Measurements from ENCODE around the gene IQCF5. TPM values are rescaled to one million over a fixed set of nuclear protein-coding genes. Genes with fewer than 3 reads are reported as not detected.
"Not testable (repeated sequence)": the region's sequence is repeated elsewhere in the genome, so short reads cannot be mapped to it uniquely, and the experiment has no call there.

IQCF5 gene
- total RNA-seq, 1 donor from 2014 or later, result not detected

GRCh38 chr3:51869304-51869703 is 6.1 kb downstream of the IQCF5 start:
- H3K36me3 ChIP-seq (ENCODE audit: insufficient read depth, low read length), result no peaks in the 10 kb centered on the region
- H3K9ac ChIP-seq (ENCODE audit: low read length), result no peak overlapping the region
- Mint-ChIP-seq H3K9me3 (ENCODE audit: unreplicated experiment) (peaks cover 5% of the 10 kb centered on the region), H3K4me3 (ENCODE audit: unreplicated experiment) (no peak overlapping the region), H3K27me3 (ENCODE audit: low read depth, unreplicated experiment) (peaks cover 10% of the 10 kb centered on the region), H3K27ac (ENCODE audit: unreplicated experiment) (no peak overlapping the region), H3K36me3 (ENCODE audit: low read depth, unreplicated experiment) (no peaks in the 10 kb centered on the region), H3K4me1 (ENCODE audit: low read depth, unreplicated experiment) (no peaks in the 10 kb centered on the region)
- TF ChIP-seq CTCF (IDR thresholded peaks at IDR 0.05; ENCODE audit: insufficient read depth, low read depth, low read length) (no peak), EZH2 (IDR thresholded peaks at IDR 0.05; ENCODE audit: insufficient read depth, low read length) (no peak)
- no peak overlapping the region for H3K27ac ChIP-seq (ENCODE audit: low read depth, low read length)
- H3K4me1 ChIP-seq (ENCODE audit: insufficient read depth, low read length), result no peaks in the 10 kb centered on the region
- FAIRE-seq (no peak), DNase-seq (ENCODE audit: low read depth) (no peak)
- no peaks in the 10 kb centered on the region for H4K20me1 ChIP-seq (ENCODE audit: insufficient read depth, low read length)
- H2AFZ ChIP-seq (ENCODE audit: low read depth, low read length), result no peak overlapping the region
- no peaks in the 10 kb centered on the region for H3K79me2 ChIP-seq (ENCODE audit: insufficient read depth, low read length)
- H3K27me3 ChIP-seq (ENCODE audit: insufficient read depth, low read length), result no peaks in the 10 kb centered on the region
- H3K4me3 ChIP-seq (ENCODE audit: insufficient read depth, low read depth, low read length), result no peak overlapping the region
- no peak overlapping the region for H3K4me2 ChIP-seq (ENCODE audit: low read length)
- H3K9me3 ChIP-seq (ENCODE audit: insufficient read depth, low read depth, low read length), result no peaks in the 10 kb centered on the region

- not testable (repeated sequence) for H3K36me3 Mint-ChIP-seq (ENCODE audit: low read depth, unreplicated experiment); H3K79me2 ChIP-seq (ENCODE audit: insufficient read depth, low read length); H3K4me3 Mint-ChIP-seq (ENCODE audit: unreplicated experiment); H3K9me3 ChIP-seq (ENCODE audit: insufficient read depth, low read depth, low read length); H3K27ac Mint-ChIP-seq (ENCODE audit: unreplicated experiment); H3K27ac ChIP-seq (ENCODE audit: low read depth, low read length); H3K36me3 ChIP-seq (ENCODE audit: insufficient read depth, low read length); H3K9ac ChIP-seq (ENCODE audit: low read length); H2AFZ ChIP-seq (ENCODE audit: low read depth, low read length); H3K4me2 ChIP-seq (ENCODE audit: low read length); H4K20me1 ChIP-seq (ENCODE audit: insufficient read depth, low read length); H3K4me1 ChIP-seq (ENCODE audit: insufficient read depth, low read length); H3K4me3 ChIP-seq (ENCODE audit: insufficient read depth, low read depth, low read length); DNase-seq (ENCODE audit: low read depth); H3K9me3 Mint-ChIP-seq (ENCODE audit: unreplicated experiment); FAIRE-seq; H3K4me1 Mint-ChIP-seq (ENCODE audit: low read depth, unreplicated experiment); H3K27me3 Mint-ChIP-seq (ENCODE audit: low read depth, unreplicated experiment); H3K27me3 ChIP-seq (ENCODE audit: insufficient read depth, low read length)
These were observed 6.5 kb downstream of the IQCF5 start for GRCh38 chr3:51868896-51869295.

GRCh38 chr3:51862886-51863285 is 12.5 kb downstream of the IQCF5 start:
- no peaks in the 10 kb centered on the region for H3K9me3 Mint-ChIP-seq (ENCODE audit: unreplicated experiment)
- no peak for TF ChIP-seq EZH2 (IDR thresholded peaks at IDR 0.05; ENCODE audit: insufficient read depth, low read length)
- no peak for TF ChIP-seq CTCF (IDR thresholded peaks at IDR 0.05; ENCODE audit: insufficient read depth, low read depth, low read length)
- H3K4me1 ChIP-seq (ENCODE audit: insufficient read depth, low read length), result no peaks in the 10 kb centered on the region

More at GRCh38 chr3:51862886-51863285, 12.5 kb downstream of the IQCF5 start:
- H3K27me3 Mint-ChIP-seq (ENCODE audit: low read depth, unreplicated experiment), result peaks cover 3% of the 10 kb centered on the region
- H2AFZ ChIP-seq (ENCODE audit: low read depth, low read length), result no peak overlapping the region
- no peaks in the 10 kb centered on the region for H4K20me1 ChIP-seq (ENCODE audit: insufficient read depth, low read length)
- DNase-seq (ENCODE audit: low read depth), result no peak
- H3K4me1 Mint-ChIP-seq (ENCODE audit: low read depth, unreplicated experiment), result no peaks in the 10 kb centered on the region
- H3K27ac Mint-ChIP-seq (ENCODE audit: unreplicated experiment), result no peak overlapping the region
- H3K36me3 Mint-ChIP-seq (ENCODE audit: low read depth, unreplicated experiment), result no peaks in the 10 kb centered on the region
- H3K27me3 ChIP-seq (ENCODE audit: insufficient read depth, low read length), result no peaks in the 10 kb centered on the region
- FAIRE-seq, result no peak
- H3K27ac ChIP-seq (ENCODE audit: low read depth, low read length), result no peak overlapping the region
- no peak overlapping the region for H3K4me3 ChIP-seq (ENCODE audit: insufficient read depth, low read depth, low read length)
- H3K36me3 ChIP-seq (ENCODE audit: insufficient read depth, low read length), result no peaks in the 10 kb centered on the region
- H3K9ac ChIP-seq (ENCODE audit: low read length), result no peak overlapping the region
- no peaks in the 10 kb centered on the region for H3K9me3 ChIP-seq (ENCODE audit: insufficient read depth, low read depth, low read length)
- no peak overlapping the region for H3K4me2 ChIP-seq (ENCODE audit: low read length)
- no peaks in the 10 kb centered on the region for H3K79me2 ChIP-seq (ENCODE audit: insufficient read depth, low read length)
- H3K4me3 Mint-ChIP-seq (ENCODE audit: unreplicated experiment), result no peak overlapping the region
